LNCaP clone FGC (cell line): ENCODE measurements around the gene VDAC2.

Source experiments
- DNase-seq: peaks from one replicate; pipeline ENCODE4 v3.0.0-alpha.2; 2011; ENCODE audit warnings: low read depth
- H3K4me3 ChIP-seq: 2 replicates; pipeline ENCODE4 v1.5.1; 2011; ENCODE audit warnings: mild to moderate bottlenecking, low read depth, low read length, control low read depth
- TF ChIP-seq, protein P1 (sequence below): IDR thresholded peaks from 2 replicates; pipeline ENCODE4 v1.5.1; 2012; ENCODE audit warnings: mild to moderate bottlenecking; ENCODE audit not compliant: control insufficient read depth, insufficient read depth; ENCODE audit errors: extremely low read depth

The VDAC2 gene

DNA sequence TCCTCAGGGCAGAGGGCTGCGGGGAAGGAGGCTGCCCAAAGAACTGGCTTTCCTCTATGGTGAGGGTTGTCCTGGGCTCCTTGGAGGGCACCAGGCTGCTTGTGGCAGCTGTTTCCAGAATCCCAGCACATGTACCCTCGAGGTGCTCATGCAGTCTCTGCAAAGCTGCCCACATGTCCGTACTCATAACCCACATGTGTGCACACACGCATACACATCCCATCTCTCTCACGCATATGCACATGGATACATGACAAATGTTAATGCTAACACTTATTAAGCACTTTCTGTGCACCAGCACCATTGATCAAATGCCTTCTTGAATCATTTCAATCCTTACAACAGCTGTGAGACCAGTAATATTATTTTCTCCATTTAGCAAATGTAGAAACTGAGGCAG, 61.5 kb downstream of the VDAC2 start:
- TF ChIP-seq, protein P1, sequence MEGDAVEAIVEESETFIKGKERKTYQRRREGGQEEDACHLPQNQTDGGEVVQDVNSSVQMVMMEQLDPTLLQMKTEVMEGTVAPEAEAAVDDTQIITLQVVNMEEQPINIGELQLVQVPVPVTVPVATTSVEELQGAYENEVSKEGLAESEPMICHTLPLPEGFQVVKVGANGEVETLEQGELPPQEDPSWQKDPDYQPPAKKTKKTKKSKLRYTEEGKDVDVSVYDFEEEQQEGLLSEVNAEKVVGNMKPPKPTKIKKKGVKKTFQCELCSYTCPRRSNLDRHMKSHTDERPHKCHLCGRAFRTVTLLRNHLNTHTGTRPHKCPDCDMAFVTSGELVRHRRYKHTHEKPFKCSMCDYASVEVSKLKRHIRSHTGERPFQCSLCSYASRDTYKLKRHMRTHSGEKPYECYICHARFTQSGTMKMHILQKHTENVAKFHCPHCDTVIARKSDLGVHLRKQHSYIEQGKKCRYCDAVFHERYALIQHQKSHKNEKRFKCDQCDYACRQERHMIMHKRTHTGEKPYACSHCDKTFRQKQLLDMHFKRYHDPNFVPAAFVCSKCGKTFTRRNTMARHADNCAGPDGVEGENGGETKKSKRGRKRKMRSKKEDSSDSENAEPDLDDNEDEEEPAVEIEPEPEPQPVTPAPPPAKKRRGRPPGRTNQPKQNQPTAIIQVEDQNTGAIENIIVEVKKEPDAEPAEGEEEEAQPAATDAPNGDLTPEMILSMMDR, result no peak
- no peak for DNase-seq
- H3K4me3 ChIP-seq, result no peak overlapping the region

- H3K4me3 ChIP-seq, result no peak overlapping the region
- no peak for DNase-seq
- TF ChIP-seq, protein P1, result no peak
Observed at GRCh38 chr10:75272896-75273295, 62.3 kb downstream of the VDAC2 start.

DNA sequence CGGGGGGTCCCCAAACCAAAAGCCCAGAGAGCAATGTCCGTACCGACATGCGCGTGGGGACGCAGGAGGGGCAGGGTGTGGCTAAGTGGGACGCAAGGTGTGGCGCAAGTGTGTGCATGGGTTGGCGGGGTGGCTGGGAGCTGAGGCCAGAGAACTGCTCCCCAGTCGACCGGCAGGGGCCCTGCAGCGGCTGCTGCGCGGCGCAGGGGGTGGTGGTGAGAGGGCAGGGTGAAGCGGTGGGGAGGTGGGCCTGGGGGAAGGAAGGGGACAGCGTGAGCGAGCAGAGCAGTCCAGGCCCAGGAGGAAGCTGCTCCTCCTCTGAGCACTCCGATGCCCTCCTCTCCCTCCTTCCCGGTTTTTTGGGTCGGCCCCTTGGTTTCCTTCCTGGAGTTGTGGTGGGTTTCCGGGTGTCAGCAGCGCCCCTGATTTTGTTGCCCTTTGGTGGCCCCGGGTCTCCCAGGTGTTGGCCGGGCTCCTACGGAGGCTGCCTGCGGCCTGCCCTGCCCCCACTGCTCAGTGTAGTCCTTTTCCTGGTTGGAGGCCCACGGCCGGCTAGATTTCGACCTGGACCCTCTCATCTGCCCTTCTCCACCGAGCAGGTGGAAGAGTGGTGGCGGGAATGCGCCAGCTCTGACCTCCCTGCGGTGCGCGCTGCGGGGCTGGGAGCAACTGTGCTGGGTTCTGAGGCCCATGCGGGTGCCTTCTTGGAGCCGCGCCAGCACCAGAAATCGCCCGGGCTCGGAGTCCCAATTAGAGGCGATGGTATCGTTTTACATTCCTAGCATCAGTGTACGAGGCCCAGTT, 65.7 kb downstream of the VDAC2 start:
- H3K4me3 ChIP-seq, result no peak overlapping the region
- no peak for DNase-seq
- TF ChIP-seq, protein P1, result no peak

DNA sequence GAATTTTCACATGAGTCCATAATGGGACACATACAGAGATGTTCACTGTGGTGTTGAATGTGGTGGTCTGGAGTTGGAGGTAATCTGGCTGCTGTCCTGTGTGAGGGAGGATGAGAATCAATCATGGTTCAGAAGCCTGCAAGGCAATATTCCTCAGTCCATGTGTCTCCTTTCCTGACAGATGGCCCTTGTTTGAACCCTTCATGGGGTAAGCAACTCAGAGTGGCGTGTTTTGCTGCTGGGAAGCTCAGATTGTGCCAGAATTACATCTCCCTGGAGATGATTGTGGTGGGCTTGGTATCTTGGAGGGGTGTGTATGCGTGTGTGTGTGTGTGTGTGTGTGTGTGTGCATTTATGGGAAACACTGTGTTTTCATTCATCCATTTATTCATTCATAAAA, 69.6 kb downstream of the VDAC2 start:
- no peak for DNase-seq
- no peak overlapping the region for H3K4me3 ChIP-seq

More for the DNA sequence above, 69.6 kb downstream of the VDAC2 start:
- TF ChIP-seq, protein P1, result no peak
